ENCODE data around the gene LIF. TPM values are rescaled to one million over a fixed set of nuclear protein-coding genes. Genes with fewer than 3 reads are reported as not detected.

Gene LIF
- total and polyA plus RNA-seq, 2 donors (not counting 3 experiments of a cell fraction or from before 2014, with no cell fraction given) = 0.12 to 0.27 TPM

DNA sequence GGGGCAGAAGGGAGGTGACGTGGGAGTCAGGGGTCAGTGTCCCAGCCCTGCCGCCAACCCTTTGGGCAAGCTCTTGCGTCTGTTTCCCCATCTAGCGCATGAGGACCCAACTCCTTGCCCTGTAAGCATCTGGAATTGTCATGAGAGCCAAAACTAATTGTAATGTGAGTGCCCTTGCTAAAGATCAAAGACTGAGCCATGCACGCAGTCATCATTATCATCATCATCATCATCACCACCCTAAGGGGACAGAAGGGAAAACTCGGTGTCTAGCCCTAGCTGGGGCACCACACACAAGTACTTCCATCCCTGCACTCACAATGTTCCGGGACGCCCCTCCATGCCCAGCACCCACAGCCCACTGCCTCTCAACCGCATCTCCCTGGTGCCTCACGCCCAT, 2.5 kb downstream of the LIF start:
- CTCF ChIA-PET = interaction anchor here (0.5 to 1.1 kb wide), 2 partner anchors 35 to 376 kb away, joined by 3 read pairs; no protein-coding TSS in a partner anchor
- Histone ChIP-seq H3K9ac (replicated peaks; ENCODE audit: extremely low read depth, insufficient read depth, low read length) (no peak overlapping the region), H2AFZ (ENCODE audit: low read depth, low read length) (no peak overlapping the region), H3K4me2 (ENCODE audit: insufficient read depth, low read length) (no peak overlapping the region), H3K4me3 (replicated peaks in 1 of 3; ENCODE audit: insufficient read depth in 1 of 3, low read depth in 1 of 3, low read length in 3 of 3) (no peak overlapping the region), H3K4me1 (ENCODE audit: control insufficient read depth, extremely low read depth, insufficient read depth, low read length) (peaks cover 11% of the 10 kb centered on the region), H3K79me2 (ENCODE audit: control insufficient read depth, insufficient read depth, low read length) (no peaks in the 10 kb centered on the region), H4K20me1 (replicated peaks; ENCODE audit: control insufficient read depth, extremely low read depth, insufficient read depth, low read length) (no peaks in the 10 kb centered on the region), H3K36me3 (ENCODE audit: control insufficient read depth in 2 of 2, extremely low read depth in 1 of 2, insufficient read depth in 2 of 2, low read length in 2 of 2) (no peaks in the 10 kb centered on the region), H3K27me3 (ENCODE audit: control insufficient read depth in 2 of 2, insufficient read depth in 2 of 2, low read length in 2 of 2) (peaks cover 22 to 25% of the 10 kb centered on the region in 2 experiments), H3K9me1 (replicated peaks; ENCODE audit: control insufficient read depth, extremely low read depth, insufficient read depth, low read length) (no peaks in the 10 kb centered on the region), H3K9me3 (replicated peaks; ENCODE audit: control insufficient read depth, insufficient read depth, low read length) (no peaks in the 10 kb centered on the region), H3K27ac (ENCODE audit: insufficient read depth, low read depth, low read length) (no peak overlapping the region)
- FAIRE-seq = no peak
- no peak for DNase-seq (ENCODE audit: low read depth, low spot score)
- dilution Hi-C loops (cut with MboI; ENCODE audit: extremely low pct_ligation_motif_present, low sequenced_read_pairs) (no loop called here), intact Hi-C loops (cut with micrococcal nuclease) (no loop called here)
- POLR2A ChIA-PET = no interaction called here
- no TSS peak for BruUV-seq (replicated peaks)
- TF ChIP-seq JUN (IDR thresholded peaks at IDR 0.05; ENCODE audit: borderline replicate concordance, insufficient read depth, insufficient read length, low read depth) (no peak), POLR2A (IDR thresholded peaks at IDR 0.05; ENCODE audit: low read depth, low read length) (no peak), POLR2AphosphoS5 (IDR thresholded peaks at IDR 0.05; ENCODE audit: insufficient read depth, low read depth, low read length) (no peak), MYC (IDR thresholded peaks at IDR 0.05; ENCODE audit: low read depth, low read length) (no peak), GATA2 (IDR thresholded peaks at IDR 0.05; ENCODE audit: insufficient read depth, insufficient read length, low read depth, low read length) (no peak), FOS (IDR thresholded peaks at IDR 0.05; ENCODE audit: borderline replicate concordance, insufficient read depth, low read length) (no peak), EZH2 (IDR thresholded peaks at IDR 0.05; ENCODE audit: borderline replicate concordance, low read depth, low read length, severe bottlenecking) (no peak)
- TF ChIP-seq, protein P1, sequence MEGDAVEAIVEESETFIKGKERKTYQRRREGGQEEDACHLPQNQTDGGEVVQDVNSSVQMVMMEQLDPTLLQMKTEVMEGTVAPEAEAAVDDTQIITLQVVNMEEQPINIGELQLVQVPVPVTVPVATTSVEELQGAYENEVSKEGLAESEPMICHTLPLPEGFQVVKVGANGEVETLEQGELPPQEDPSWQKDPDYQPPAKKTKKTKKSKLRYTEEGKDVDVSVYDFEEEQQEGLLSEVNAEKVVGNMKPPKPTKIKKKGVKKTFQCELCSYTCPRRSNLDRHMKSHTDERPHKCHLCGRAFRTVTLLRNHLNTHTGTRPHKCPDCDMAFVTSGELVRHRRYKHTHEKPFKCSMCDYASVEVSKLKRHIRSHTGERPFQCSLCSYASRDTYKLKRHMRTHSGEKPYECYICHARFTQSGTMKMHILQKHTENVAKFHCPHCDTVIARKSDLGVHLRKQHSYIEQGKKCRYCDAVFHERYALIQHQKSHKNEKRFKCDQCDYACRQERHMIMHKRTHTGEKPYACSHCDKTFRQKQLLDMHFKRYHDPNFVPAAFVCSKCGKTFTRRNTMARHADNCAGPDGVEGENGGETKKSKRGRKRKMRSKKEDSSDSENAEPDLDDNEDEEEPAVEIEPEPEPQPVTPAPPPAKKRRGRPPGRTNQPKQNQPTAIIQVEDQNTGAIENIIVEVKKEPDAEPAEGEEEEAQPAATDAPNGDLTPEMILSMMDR (IDR thresholded peaks at IDR 0.05; ENCODE audit: extremely low read depth in 1 of 2, insufficient read depth in 1 of 2, low read depth in 1 of 2, low read length in 2 of 2) = no peak
- TF ChIP-seq, protein P2, sequence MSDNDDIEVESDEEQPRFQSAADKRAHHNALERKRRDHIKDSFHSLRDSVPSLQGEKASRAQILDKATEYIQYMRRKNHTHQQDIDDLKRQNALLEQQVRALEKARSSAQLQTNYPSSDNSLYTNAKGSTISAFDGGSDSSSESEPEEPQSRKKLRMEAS (IDR thresholded peaks at IDR 0.05; ENCODE audit: insufficient read depth, insufficient read length) = no peak
